ENCODE measurements around the gene MOB3C. TPM values are rescaled to one million over a fixed set of nuclear protein-coding genes. Genes with fewer than 3 reads are reported as not detected.

Gene MOB3C
- polyA plus RNA-seq, 3 donors, result 10.5 to 13.2 (median 11.1) TPM

DNA sequence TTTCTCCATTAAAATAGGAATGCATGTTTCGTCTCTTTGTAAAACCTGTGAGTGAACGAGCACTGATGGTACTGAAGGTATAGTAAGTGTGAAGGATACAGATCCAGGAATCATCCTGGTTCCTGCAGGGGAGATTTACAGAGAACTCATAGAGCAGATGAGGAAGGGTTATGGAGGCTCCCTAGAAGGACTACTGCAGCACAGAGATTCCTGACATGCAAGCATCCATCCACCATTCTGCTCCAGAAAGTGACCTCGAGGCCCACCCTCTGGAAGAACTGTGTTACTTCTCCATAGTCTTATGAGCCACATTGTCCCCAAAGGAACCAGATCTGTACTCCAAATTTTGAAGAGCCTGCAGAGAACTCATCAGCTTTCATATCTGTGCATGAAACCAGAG is 27.1 kb downstream of the MOB3C start:
- DNase-seq (ENCODE audit: extremely low read depth in 1 of 11, low read depth in 9 of 11, low spot score in 4 of 11), result no peak

DNA sequence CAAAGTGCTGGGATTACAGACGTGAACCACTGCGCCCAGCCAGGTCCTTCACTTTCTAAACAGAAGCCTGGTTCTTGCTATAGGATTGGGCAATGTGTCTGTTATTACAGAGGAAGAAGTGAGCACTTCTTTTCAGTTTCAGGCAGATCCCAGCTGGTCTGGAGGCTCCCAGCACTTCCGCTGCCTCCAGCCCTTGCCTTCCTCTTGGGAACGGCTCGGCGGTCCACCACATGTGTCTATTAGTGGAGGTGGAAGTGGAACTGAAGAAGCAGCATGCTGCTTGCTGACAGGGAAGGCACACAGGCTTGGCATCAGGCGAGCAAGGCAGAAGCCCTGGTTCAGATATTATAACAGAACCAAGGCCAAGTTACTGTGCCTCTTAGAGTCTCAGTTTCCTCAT is 29.5 kb downstream of the MOB3C start:
- DNase-seq (ENCODE audit: extremely low read depth in 1 of 11, low read depth in 9 of 11, low spot score in 4 of 11), result no peak

- DNase-seq (ENCODE audit: extremely low read depth in 1 of 11, low read depth in 9 of 11, low spot score in 4 of 11), result no peak
Observed at GRCh38 chr1:46585312-46585938, 31.2 kb downstream of the MOB3C start.

GRCh38 chr1:46583494-46583893 is 33.1 kb downstream of the MOB3C start:
- no peak for DNase-seq (ENCODE audit: extremely low read depth in 1 of 11, low read depth in 9 of 11, low spot score in 4 of 11)

- no peak for DNase-seq (ENCODE audit: extremely low read depth in 1 of 11, low read depth in 9 of 11, low spot score in 4 of 11)
Observed at GRCh38 chr1:46582972-46583371, 33.6 kb downstream of the MOB3C start.

- DNase-seq (ENCODE audit: extremely low read depth in 1 of 11, low read depth in 9 of 11, low spot score in 4 of 11), result no peak
Observed at GRCh38 chr1:46581681-46582455, 34.7 kb downstream of the MOB3C start.

DNA sequence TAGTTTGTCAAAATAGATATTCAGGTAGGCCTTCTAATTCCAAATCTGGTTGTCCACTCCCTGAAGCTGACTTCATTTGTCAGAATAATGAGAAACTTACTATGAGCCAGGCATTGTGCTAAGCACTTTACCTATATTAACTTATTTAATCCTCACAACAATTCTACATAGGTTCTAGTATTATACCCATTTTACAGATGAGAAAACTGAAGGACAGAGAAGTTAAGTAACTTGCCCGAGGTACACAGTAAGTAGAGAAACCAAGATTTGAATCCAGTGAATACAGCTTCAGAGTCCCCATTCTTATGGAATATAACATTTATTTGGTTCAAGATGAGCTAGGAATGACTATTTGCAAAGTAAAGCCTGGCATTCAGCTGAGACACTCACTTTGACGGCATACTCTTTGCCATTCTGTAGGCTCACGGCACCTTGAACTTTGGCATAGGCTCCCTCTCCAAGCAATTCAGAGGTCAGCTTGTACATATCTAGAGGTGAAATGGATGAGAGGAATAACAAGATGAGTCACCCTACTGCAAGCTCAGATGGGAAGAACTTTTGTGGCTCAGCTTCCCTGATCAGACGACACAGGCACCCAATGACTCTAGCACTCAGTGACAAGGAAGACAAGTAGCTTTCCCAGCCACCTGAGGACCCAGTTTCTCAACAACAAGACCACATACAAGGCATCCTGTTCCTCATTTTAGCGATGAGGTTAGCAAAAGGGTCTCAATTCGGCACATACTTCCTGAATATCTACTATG is 36.3 kb downstream of the MOB3C start:
- DNase-seq (ENCODE audit: extremely low read depth in 1 of 11, low read depth in 9 of 11, low spot score in 4 of 11), result no peak

- DNase-seq (ENCODE audit: extremely low read depth in 1 of 11, low read depth in 9 of 11, low spot score in 4 of 11), result no peak
Observed at GRCh38 chr1:46577671-46578070, 38.9 kb downstream of the MOB3C start.

DNA sequence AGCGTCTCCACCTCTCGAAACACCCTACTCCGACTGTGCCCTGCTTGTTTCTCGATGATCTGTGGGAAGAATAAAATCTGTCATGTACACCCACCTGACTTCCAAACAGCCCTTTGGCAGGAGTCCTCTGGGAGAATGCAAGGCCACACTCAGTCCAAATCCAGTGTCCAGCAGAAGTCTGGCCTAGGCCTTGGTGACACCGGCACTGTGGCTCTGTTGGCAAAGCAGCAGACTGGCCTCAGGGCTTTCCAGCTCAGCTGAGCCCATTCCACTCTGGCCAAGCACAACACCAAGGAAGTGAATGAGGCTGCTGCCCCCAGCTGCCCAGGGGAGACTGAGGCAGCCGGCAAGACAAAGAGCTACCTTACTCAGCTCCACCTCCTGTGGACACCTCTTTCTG is 40.0 kb downstream of the MOB3C start:
- DNase-seq (ENCODE audit: extremely low read depth in 1 of 11, low read depth in 9 of 11, low spot score in 4 of 11), result no peak

DNA sequence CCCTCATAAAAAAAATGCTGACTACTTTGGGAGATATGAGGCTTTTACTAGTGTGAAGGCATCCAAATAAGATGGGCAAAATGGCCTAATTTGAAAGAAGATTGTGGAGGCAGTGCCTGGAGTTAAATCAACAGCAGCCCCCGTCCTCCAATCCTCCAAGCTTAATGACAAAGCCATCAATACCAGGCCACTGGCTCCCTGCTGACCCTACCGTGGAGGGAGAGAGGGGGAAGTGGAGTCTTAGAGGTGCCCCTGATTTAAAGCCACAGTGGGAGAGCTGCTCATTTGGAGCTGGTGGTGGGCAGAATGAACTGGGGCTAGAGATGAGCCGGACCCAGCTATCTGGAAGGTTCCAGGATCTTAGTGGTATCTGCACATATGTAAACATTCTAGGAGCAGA is 40.8 kb downstream of the MOB3C start:
- DNase-seq (ENCODE audit: extremely low read depth in 1 of 11, low read depth in 9 of 11, low spot score in 4 of 11), result no peak

GRCh38 chr1:46575300-46575699 is 41.3 kb downstream of the MOB3C start:
- no peak for DNase-seq (ENCODE audit: extremely low read depth in 1 of 11, low read depth in 9 of 11, low spot score in 4 of 11)

- DNase-seq (ENCODE audit: extremely low read depth in 1 of 11, low read depth in 9 of 11, low spot score in 4 of 11), result no peak
Observed at GRCh38 chr1:46571691-46572225, 44.9 kb downstream of the MOB3C start.

GRCh38 chr1:46569884-46570725 is 46.5 kb downstream of the MOB3C start:
- DNase-seq (ENCODE audit: extremely low read depth in 1 of 11, low read depth in 9 of 11, low spot score in 4 of 11), result peak in 9 of 11 donors; percentile 30 to 63 (median 48)

GRCh38 chr1:46569116-46569515 is 47.5 kb downstream of the MOB3C start:
- no peak for DNase-seq (ENCODE audit: extremely low read depth in 1 of 11, low read depth in 9 of 11, low spot score in 4 of 11)

DNA sequence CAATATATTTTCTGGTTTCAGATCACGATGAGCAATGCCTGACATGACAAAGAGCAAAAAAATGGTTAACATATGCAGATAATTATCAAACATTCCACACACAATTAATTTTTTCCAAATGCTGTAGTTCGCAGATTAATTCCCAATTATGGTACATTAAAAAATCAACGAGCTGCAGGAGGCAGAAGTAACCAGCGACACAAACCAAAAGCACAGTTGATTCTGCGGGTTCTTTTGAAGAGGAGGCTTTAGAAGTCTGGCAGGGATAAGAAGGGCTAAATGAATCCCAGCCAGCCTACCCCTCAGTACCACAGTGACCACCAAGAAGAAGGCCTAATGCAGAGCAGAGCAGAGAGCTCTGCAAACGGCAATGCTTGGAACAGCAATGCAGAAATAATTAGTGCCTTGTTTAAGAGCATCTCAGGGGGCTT is 48.1 kb downstream of the MOB3C start:
- DNase-seq (ENCODE audit: extremely low read depth in 1 of 11, low read depth in 9 of 11, low spot score in 4 of 11), result no peak

GRCh38 chr1:46563341-46563740 is 53.3 kb downstream of the MOB3C start:
- DNase-seq (ENCODE audit: extremely low read depth in 1 of 11, low read depth in 9 of 11, low spot score in 4 of 11), result no peak

- no peak for DNase-seq (ENCODE audit: extremely low read depth in 1 of 11, low read depth in 9 of 11, low spot score in 4 of 11)
Observed at GRCh38 chr1:46562498-46562897, 54.1 kb downstream of the MOB3C start.

DNA sequence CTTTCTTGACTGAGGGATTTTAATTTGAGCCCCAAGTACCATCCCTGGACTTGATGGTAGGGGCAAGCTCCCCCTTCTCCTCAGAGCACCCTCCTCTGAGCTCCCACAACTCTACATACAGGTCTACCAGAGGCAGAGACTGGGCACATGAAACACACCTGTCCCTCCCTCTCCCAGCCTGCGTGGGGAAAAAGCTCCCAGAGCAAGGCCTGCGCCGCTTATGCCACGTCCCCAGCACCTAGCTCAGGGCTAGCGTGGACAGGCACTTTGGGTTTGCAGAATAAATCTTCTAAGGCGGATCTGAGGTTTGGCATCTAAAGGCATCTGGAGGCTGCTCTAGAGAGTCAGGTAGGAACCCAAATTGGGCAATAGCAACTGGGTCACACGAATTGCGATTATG is 57.6 kb downstream of the MOB3C start:
- DNase-seq (ENCODE audit: extremely low read depth in 1 of 11, low read depth in 9 of 11, low spot score in 4 of 11), result no peak

Data from renal cortex interstitium (tissue), 11 donors.